CD4-positive, CD25-positive, alpha-beta regulatory T cell (primary cell): Measurements from ENCODE around the gene DPYD. TPM values are rescaled to one million over a fixed set of nuclear protein-coding genes. Genes with fewer than 3 reads are reported as not detected.

ENCODE experiments used
- ATAC-seq, 2 donors: fragments of 150-1000 bp; cut with Tn5 transposase; one replicate each; pipeline ENCODE4 v1.10.0; 2021; ENCODE audit warnings: low read depth in 2 of 2, moderate number of reproducible peaks in 2 of 2, moderate library complexity in 1 of 2
- DNase-seq, 3 donors: peaks; one replicate each; pipeline versions ENCODE4 v3.0.0 to v3.0.0-alpha.2; 2012 to 2022; ENCODE audit warnings: mixed read lengths in 1 of 3
- H3K27ac ChIP-seq: one replicate; pipeline ENCODE4 v1.7.0; 2013; ENCODE audit warnings: mild to moderate bottlenecking, low read length; ENCODE audit not compliant: insufficient read depth, poor library complexity, severe bottlenecking
- H3K27me3 ChIP-seq: one replicate; pipeline ENCODE4 v1.7.0; 2013; ENCODE audit warnings: low read length; ENCODE audit not compliant: control insufficient read depth, insufficient read depth
- H3K36me3 ChIP-seq: one replicate; pipeline ENCODE4 v1.7.0; 2013; ENCODE audit warnings: mild to moderate bottlenecking, low read length, moderate library complexity; ENCODE audit not compliant: control insufficient read depth, insufficient read depth
- H3K4me1 ChIP-seq: 2 replicates; pipeline ENCODE4 v1.7.0; 2013; ENCODE audit warnings: mild to moderate bottlenecking, low read length; ENCODE audit not compliant: insufficient read depth, control insufficient read depth, poor library complexity, severe bottlenecking
- H3K4me3 ChIP-seq: one replicate; pipeline ENCODE4 v1.7.0; 2013; ENCODE audit warnings: low read depth, mild to moderate bottlenecking, low read length, moderate library complexity
- H3K9me3 ChIP-seq, 2 experiments: 1 replicate in 1 of 2; 2 replicates in 1 of 2; pipeline ENCODE4 v1.7.0; 2013; ENCODE audit warnings: low read length in 2 of 2, mild to moderate bottlenecking in 1 of 2, moderate library complexity in 1 of 2; ENCODE audit not compliant: control insufficient read depth in 2 of 2
- H3K27ac Mint-ChIP-seq, 3 donors: one replicate each; pipeline ENCODE4 v1.8.0; 2020 to 2022; ENCODE audit warnings: mild to moderate bottlenecking in 3 of 3, mixed read lengths in 3 of 3, moderate library complexity in 2 of 3
- H3K27me3 Mint-ChIP-seq: one replicate; pipeline ENCODE4 v1.8.0; 2022; ENCODE audit warnings: mild to moderate bottlenecking, mixed read lengths
- H3K36me3 Mint-ChIP-seq: one replicate; pipeline ENCODE4 v1.8.0; 2020; ENCODE audit warnings: mixed read lengths
- H3K4me1 Mint-ChIP-seq, 4 donors: one replicate each; pipeline ENCODE4 v1.8.0; 2020 to 2022; ENCODE audit warnings: mixed read lengths in 4 of 4, mild to moderate bottlenecking in 1 of 4
- H3K4me3 Mint-ChIP-seq, 4 donors: one replicate each; pipeline ENCODE4 v1.8.0; 2020 to 2022; ENCODE audit warnings: mild to moderate bottlenecking in 4 of 4, mixed read lengths in 4 of 4, moderate library complexity in 3 of 4
- H3K9me3 Mint-ChIP-seq, 7 donors: one replicate each; pipeline ENCODE4 v1.8.0; 2020 to 2022; ENCODE audit warnings: mixed read lengths in 7 of 7, mild to moderate bottlenecking in 3 of 7, moderate library complexity in 2 of 7
- polyA plus RNA-seq, 4 donors: library from polyadenylated mRNA; unstranded; fragments of 300-500 nt; fragmentation: Illumina TruSeq; gene quantifications; one replicate each; pipeline ENCODE4 v1.2.3, GENCODE V29; 2021
- total RNA-seq: library from RNA; stranded (reverse); gene quantifications from one replicate; pipeline ENCODE4 v1.2.3, GENCODE V29; 2022

DPYD gene
- total and polyA plus RNA-seq, 5 donors from 2014 or later, result 47.6 to 87.3 (median 55.2) TPM

DNA sequence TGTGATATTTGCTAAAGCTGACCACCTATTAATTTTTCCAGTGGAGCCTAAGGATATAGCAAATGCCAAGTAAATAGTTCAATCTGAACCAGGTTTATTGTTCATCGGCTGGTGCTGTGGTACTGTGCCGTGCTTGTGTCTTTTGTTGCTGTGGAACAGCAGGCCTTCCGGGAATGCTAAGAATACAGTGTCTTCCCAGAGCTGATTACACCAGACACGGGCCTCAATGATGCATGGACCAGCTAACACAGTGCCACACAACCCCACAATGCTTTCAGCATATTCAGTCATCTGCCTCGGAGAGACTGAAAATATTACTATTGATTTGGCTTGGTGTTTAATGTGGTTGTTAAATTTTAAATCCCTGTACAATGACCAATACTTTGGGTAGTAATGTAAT is 783.8 kb downstream of the DPYD start:
- H3K9me3 ChIP-seq, result no peaks in the 10 kb centered on the region
- peaks cover 3% of the 10 kb centered on the region for H3K4me1 ChIP-seq
- no peak overlapping the region for H3K27ac Mint-ChIP-seq
- no peaks in the 10 kb centered on the region for H3K36me3 ChIP-seq
- DNase-seq (no peak), ATAC-seq (no peak)
- H3K4me3 Mint-ChIP-seq, result no peak overlapping the region
- peaks cover 13% of the 10 kb centered on the region for H3K36me3 Mint-ChIP-seq
- no peaks in the 10 kb centered on the region for H3K9me3 Mint-ChIP-seq
- no peak overlapping the region for H3K4me3 ChIP-seq
- no peaks in the 10 kb centered on the region for H3K27me3 ChIP-seq
- H3K4me1 Mint-ChIP-seq, result peaks cover 0 to 16% (median 10%) of the 10 kb centered on the region in 4 donors
- no peaks in the 10 kb centered on the region for H3K27me3 Mint-ChIP-seq
- no peak overlapping the region for H3K27ac ChIP-seq

DNA sequence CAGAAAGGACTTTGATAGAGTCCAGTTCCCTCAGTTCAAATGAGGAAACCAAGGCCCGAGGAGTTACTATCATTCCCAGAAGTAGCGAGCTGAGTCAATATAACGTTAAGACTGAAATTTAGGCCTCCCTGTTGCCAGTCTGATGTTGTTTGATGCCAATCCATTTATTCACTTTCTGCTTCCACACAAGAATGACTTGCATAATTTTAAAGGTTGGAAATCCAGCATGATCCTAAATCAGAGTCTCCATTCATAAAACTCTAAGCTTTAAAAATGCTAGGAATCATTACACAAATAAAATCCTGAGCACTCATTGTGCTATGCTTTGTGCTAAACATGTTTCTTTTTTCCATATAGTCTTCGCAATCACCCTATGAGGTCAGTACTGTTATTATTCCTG is 784.9 kb downstream of the DPYD start:
- H3K4me3 Mint-ChIP-seq, result no peak overlapping the region
- Histone ChIP-seq H3K27me3 (no peaks in the 10 kb centered on the region), H3K4me3 (no peak overlapping the region), H3K4me1 (peaks cover 3% of the 10 kb centered on the region), H3K9me3 (no peaks in the 10 kb centered on the region), H3K36me3 (peaks cover 4% of the 10 kb centered on the region), H3K27ac (no peak overlapping the region)
- DNase-seq (no peak), ATAC-seq (no peak)
- H3K9me3 Mint-ChIP-seq, result peaks cover 0 to 4% (median 0%) of the 10 kb centered on the region in 7 donors
- H3K36me3 Mint-ChIP-seq, result peaks cover 9% of the 10 kb centered on the region
- H3K27ac Mint-ChIP-seq, result no peak overlapping the region
- peaks cover 0 to 16% (median 7%) of the 10 kb centered on the region in 4 donors for H3K4me1 Mint-ChIP-seq
- H3K27me3 Mint-ChIP-seq, result no peaks in the 10 kb centered on the region

DNA sequence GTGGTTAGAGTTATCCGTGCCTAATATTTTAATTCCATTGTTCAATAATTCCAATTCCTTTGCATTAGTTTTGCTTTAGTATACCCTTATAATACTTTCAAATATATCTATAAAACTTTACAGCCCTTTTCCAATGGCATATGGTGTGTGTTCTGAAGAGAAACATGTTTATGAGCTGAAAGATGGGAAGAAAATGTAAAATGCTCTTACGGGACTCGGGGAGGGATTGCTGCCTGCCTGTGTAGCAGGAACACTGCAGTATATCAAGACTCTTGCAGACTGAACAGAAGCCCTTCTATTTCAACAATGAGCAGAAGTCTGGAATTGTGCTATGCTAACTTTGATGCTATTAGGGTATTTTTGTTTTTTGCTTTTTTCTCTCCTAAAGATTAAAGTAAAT is 792.4 kb downstream of the DPYD start:
- H3K9me3 Mint-ChIP-seq, result peaks cover 0 to 4% (median 0%) of the 10 kb centered on the region in 7 donors
- no peaks in the 10 kb centered on the region for H3K27me3 Mint-ChIP-seq
- Histone ChIP-seq H3K9me3 (no peaks in the 10 kb centered on the region), H3K4me3 (no peak overlapping the region), H3K4me1 (no peaks in the 10 kb centered on the region), H3K27me3 (no peaks in the 10 kb centered on the region), H3K36me3 (peaks cover 4% of the 10 kb centered on the region), H3K27ac (no peak overlapping the region)
- H3K4me3 Mint-ChIP-seq, result no peak overlapping the region
- DNase-seq, result no peak
- peaks cover 0 to 6% (median 1%) of the 10 kb centered on the region in 4 donors for H3K4me1 Mint-ChIP-seq
- no peak for ATAC-seq
- H3K36me3 Mint-ChIP-seq, result peaks cover 16% of the 10 kb centered on the region
- H3K27ac Mint-ChIP-seq, result no peak overlapping the region

DNA sequence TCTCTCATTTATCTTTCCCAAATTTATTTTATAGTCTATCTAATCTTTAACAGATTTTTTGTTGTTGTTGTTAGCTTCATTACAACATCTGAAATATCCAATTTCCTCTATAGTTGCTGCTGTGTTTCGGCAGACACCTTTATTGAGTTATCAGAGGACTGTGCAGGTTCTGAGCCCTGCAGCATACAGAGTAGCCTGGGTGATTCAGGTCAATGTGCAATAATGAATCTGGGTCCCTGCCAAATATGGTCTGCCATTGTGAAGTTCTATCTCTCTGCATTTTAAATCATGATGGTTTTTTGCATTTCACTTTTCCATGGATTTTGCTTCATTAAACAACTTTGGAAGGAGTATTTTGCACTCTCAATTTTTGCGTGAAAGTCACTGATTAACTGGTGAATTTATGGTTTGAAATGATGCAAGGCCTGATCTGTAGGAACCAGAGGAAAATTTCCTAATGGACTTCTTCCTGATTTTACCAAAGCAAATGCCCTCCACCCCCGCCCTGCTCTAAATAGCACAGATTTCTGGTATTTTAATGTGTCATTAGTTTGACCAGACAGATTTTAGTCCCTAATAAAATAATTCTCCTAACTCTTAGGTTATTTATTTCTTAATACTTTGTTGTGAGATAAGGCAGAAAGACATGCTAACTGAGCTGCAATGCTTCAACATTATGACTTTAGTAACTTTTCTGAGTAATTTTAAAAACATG is 797.0 kb downstream of the DPYD start:
- no peak overlapping the region for H3K27ac ChIP-seq

DNA sequence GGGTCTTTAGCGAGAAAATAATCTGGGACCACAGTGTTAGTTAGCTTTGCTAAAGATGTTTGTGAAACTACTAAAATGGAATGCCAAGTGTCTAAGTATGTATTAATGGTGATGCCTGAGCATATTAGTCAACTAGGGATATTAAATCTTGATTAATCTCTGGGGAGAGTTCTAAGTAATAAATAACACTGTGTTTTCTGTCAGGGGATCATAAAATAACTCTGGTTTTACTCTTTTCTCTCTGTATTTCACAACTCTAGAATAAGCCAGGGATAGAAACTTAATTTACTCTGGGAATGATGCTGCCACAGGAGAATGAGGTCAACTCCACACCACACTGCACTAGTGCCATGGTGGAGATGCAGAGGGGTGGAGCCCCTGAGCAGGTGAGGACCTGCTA is 800.0 kb downstream of the DPYD start:
- no peaks in the 10 kb centered on the region for H3K36me3 ChIP-seq
- Mint-ChIP-seq H3K4me3 (no peak overlapping the region), H3K27ac (no peak overlapping the region), H3K9me3 (peaks cover 0 to 1% (median 0%) of the 10 kb centered on the region in 7 donors), H3K4me1 (no peaks in the 10 kb centered on the region), H3K27me3 (no peaks in the 10 kb centered on the region), H3K36me3 (peaks cover 40% of the 10 kb centered on the region)
- H3K27me3 ChIP-seq, result no peaks in the 10 kb centered on the region
- no peaks in the 10 kb centered on the region for H3K4me1 ChIP-seq
- H3K9me3 ChIP-seq, result no peaks in the 10 kb centered on the region
- no peak overlapping the region for H3K4me3 ChIP-seq
- DNase-seq (no peak), ATAC-seq (no peak)
- H3K27ac ChIP-seq, result no peak overlapping the region

More for the DNA sequence above, 797.0 kb downstream of the DPYD start:
- no peak for ATAC-seq
- Histone ChIP-seq H3K27me3 (no peaks in the 10 kb centered on the region), H3K9me3 (no peaks in the 10 kb centered on the region), H3K4me3 (no peak overlapping the region), H3K4me1 (no peaks in the 10 kb centered on the region), H3K36me3 (no peaks in the 10 kb centered on the region)
- peaks cover 35% of the 10 kb centered on the region for H3K36me3 Mint-ChIP-seq
- H3K4me3 Mint-ChIP-seq, result no peak overlapping the region
- peaks cover 0 to 6% (median 1%) of the 10 kb centered on the region in 4 donors for H3K4me1 Mint-ChIP-seq
- peaks cover 0 to 1% (median 0%) of the 10 kb centered on the region in 7 donors for H3K9me3 Mint-ChIP-seq
- H3K27ac Mint-ChIP-seq, result peak overlapping the region in 1 of 3 donors; percentile 54
- DNase-seq, result no peak
- H3K27me3 Mint-ChIP-seq, result no peaks in the 10 kb centered on the region

DNA sequence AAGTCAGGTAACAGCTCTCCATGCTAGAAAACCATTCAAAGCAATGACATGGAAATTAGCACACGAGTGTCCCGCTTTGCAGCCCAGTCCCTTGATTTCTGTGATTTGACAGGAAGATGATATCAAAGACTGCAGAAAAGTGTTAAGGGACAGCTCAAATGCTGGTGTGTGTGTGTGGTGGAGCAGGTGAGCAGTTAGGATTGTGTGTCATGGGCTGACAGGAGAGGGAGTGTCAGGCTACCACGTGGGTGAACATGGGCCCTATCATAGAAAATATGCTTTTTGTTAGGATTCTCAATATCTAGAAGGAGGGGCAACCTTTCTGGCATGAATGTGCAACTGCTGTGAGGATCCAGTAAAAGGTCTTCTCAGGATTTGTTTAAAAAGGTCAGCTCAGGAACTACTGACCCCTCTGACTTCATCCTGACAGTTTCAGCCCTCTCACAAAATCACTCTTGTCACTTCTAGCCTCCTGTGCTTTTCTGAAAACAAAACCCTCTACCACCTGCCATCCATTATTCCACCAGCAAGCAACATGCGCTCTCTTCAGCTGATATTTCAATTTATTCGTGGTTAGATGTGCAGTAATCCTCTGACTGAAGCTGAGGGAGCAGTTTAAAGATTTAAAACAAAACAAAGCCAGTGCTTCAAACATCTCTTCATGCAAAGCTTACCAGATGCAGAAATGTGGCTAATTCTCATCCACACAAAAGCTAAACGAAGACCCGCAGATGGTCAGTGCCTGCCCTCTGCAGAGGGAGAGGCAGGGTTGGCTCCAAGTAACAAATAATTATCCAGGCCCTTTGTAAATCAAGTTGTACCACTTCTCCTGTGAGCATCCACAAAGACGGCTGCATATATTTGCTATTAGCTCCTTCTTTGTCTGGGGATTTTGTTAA is 801.3 kb downstream of the DPYD start:
- no peak overlapping the region for H3K4me3 ChIP-seq
- Mint-ChIP-seq H3K36me3 (peaks cover 40% of the 10 kb centered on the region), H3K27ac (no peak overlapping the region), H3K9me3 (peaks cover 0 to 1% (median 0%) of the 10 kb centered on the region in 7 donors), H3K4me3 (no peak overlapping the region), H3K27me3 (no peaks in the 10 kb centered on the region), H3K4me1 (no peaks in the 10 kb centered on the region)
- no peaks in the 10 kb centered on the region for H3K36me3 ChIP-seq
- no peaks in the 10 kb centered on the region for H3K9me3 ChIP-seq
- ATAC-seq (no peak), DNase-seq (no peak)
- H3K27ac ChIP-seq, result no peak overlapping the region
- no peaks in the 10 kb centered on the region for H3K27me3 ChIP-seq
- H3K4me1 ChIP-seq, result no peaks in the 10 kb centered on the region

DNA sequence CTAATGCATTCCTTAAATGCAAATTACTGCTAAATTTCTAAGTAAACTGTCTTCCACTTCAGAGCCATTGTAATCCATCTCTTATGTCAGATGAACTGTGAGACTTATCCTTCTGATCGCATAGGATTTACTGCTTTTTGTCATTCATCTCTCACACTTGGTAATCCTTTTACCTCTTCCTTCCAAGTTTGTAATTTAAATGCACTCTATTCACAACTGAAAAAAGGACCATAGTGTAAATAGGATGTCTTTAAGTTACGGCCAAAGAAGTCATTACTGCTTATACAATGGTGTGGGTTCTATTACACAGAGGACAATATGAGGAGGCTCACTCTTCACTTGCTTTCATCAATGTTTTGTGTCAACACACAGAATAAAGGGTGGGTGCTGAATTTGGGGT is 806.0 kb downstream of the DPYD start:
- no peak for DNase-seq
- H3K27ac ChIP-seq, result no peak overlapping the region
- H3K27me3 ChIP-seq, result no peaks in the 10 kb centered on the region
- Mint-ChIP-seq H3K27ac (no peak overlapping the region), H3K36me3 (peaks cover 41% of the 10 kb centered on the region), H3K4me3 (no peak overlapping the region), H3K4me1 (no peaks in the 10 kb centered on the region), H3K9me3 (no peaks in the 10 kb centered on the region), H3K27me3 (no peaks in the 10 kb centered on the region)
- no peak for ATAC-seq
- no peaks in the 10 kb centered on the region for H3K4me1 ChIP-seq
- no peaks in the 10 kb centered on the region for H3K9me3 ChIP-seq
- no peaks in the 10 kb centered on the region for H3K36me3 ChIP-seq
- no peak overlapping the region for H3K4me3 ChIP-seq
